Measurements from ENCODE around the gene KIAA0825.

GRCh38 chr5:94239266-94239665 is 379.1 kb downstream of the KIAA0825 start:
- TF ChIP-seq PKNOX1 (IDR thresholded peaks at IDR 0.05) (no peak), CTBP1 (IDR thresholded peaks at IDR 0.05; ENCODE audit: borderline replicate concordance) (no peak), NFRKB (IDR thresholded peaks at IDR 0.05) (no peak), SP1 (IDR thresholded peaks at IDR 0.05) (no peak), ZNF384 (IDR thresholded peaks at IDR 0.05) (no peak), LEF1 (IDR thresholded peaks at IDR 0.05; ENCODE audit: borderline replicate concordance) (no peak), L3MBTL2 (conservative IDR thresholded peaks at IDR 0.05) (no peak), ELF4 (IDR thresholded peaks at IDR 0.05) (no peak), HDGF (IDR thresholded peaks at IDR 0.05; ENCODE audit: borderline replicate concordance) (no peak), TARDBP (IDR thresholded peaks at IDR 0.05) (no peak), FOXM1 (IDR thresholded peaks at IDR 0.05; ENCODE audit: borderline replicate concordance) (no peak), FOXK2 (IDR thresholded peaks at IDR 0.05) (no peak)
